ENCODE results near the gene WWOX. TPM values are rescaled to one million over a fixed set of nuclear protein-coding genes. Genes with fewer than 3 reads are reported as not detected.

The WWOX gene
- total RNA-seq, 1 experiment from 2014 or later = 15.6 TPM

DNA sequence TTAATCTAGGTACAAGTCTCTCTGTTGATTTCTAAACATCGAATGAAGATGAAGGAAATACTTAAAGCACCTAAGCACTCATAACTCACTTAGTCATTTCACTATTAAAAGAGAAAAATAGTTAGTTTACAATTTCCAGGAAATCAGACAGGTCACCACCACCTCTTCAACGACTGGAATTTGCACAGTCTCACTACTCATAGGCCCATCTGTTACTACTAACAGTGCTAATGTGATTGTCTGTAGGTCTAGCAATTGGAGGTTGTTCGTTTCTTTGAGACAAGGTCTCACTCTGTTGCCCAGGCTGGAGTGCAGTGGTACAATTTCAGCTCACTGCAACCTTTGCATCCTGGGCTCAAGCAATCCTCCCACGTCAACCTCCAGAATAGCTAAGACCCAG is 1056.5 kb downstream of the WWOX start:
- Histone ChIP-seq H2AFZ (ENCODE audit: low read length) (no peak overlapping the region), H2BK120ac (ENCODE audit: low read depth, low read length, poor library complexity, severe bottlenecking) (no peak overlapping the region), H4K91ac (ENCODE audit: insufficient read length, low read depth, low read length) (no peak overlapping the region), H4K20me1 (ENCODE audit: control insufficient read depth, insufficient read depth, insufficient read length) (no peaks in the 10 kb centered on the region), H3K23me2 (ENCODE audit: insufficient read length, low read depth, low read length, poor library complexity, severe bottlenecking) (no peaks in the 10 kb centered on the region), H2BK5ac (ENCODE audit: insufficient read length, low read length) (no peak overlapping the region), H3K79me1 (ENCODE audit: insufficient read depth, low read depth, low read length, poor library complexity, severe bottlenecking) (no peaks in the 10 kb centered on the region), H3K4me2 (ENCODE audit: insufficient read depth, insufficient read length, low read length) (no peak overlapping the region), H2AK5ac (ENCODE audit: insufficient read length, low read length) (no peak overlapping the region), H3K79me2 (ENCODE audit: insufficient read depth, low read length) (no peaks in the 10 kb centered on the region), H3K9ac (ENCODE audit: extremely low read depth, insufficient read length, low read length) (no peak overlapping the region), H3K18ac (ENCODE audit: insufficient read length, low read depth, low read length) (no peak overlapping the region), H2BK15ac (ENCODE audit: low read depth, low read length) (no peak overlapping the region), H3K14ac (ENCODE audit: insufficient read depth, low read length) (no peak overlapping the region), H3K27ac (ENCODE audit: insufficient read length, low read depth, low read length) (no peak overlapping the region), H2BK12ac (ENCODE audit: insufficient read length, low read depth, low read length) (no peak overlapping the region), H3T11ph (ENCODE audit: low read length) (no peak overlapping the region), H3K4ac (ENCODE audit: low read depth, low read length) (no peak overlapping the region), H4K8ac (replicated peaks; ENCODE audit: insufficient read length, low read depth, low read length) (no peak overlapping the region), H3K56ac (ENCODE audit: insufficient read length, low read depth, low read length) (no peak overlapping the region), H4K5ac (ENCODE audit: insufficient read length, low read depth, low read length) (no peak overlapping the region), H2BK20ac (ENCODE audit: low read depth, low read length, poor library complexity, severe bottlenecking) (no peak overlapping the region), H3K27me3 (ENCODE audit: insufficient read depth, low read length) (no peaks in the 10 kb centered on the region), H3K4me1 (ENCODE audit: insufficient read depth, low read length) (peaks cover 2% of the 10 kb centered on the region; the same call in 1 of the 2 replicates), H3K9me3 (ENCODE audit: control insufficient read depth, low read depth, low read length) (no peaks in the 10 kb centered on the region), H3K23ac (ENCODE audit: insufficient read length, low read depth, low read length) (no peak overlapping the region)
- no CpG with 5 or more reads among the region's 4 CpGs for WGBS (ENCODE audit: extremely low coverage, insufficient read length, low lambda C conversion rate)
- no peak for DNase-seq
- Mint-ChIP-seq H3K27ac (no peak overlapping the region), H3K27me3 (ENCODE audit: low read depth) (peaks cover 2% of the 10 kb centered on the region), H3K9me3 (no peaks in the 10 kb centered on the region; a peak in 1 of 5 replicates), H3K36me3 (ENCODE audit: insufficient read depth in 1 of 3, low read depth in 3 of 3) (no peaks in the 10 kb centered on the region), H3K4me1 (peaks cover 34 to 43% of the 10 kb centered on the region in 2 experiments), H3K4me3 (no peak overlapping the region)
- TF ChIP-seq CTCF (conservative IDR thresholded peaks at IDR 0.05) = no peak
